PFSK-1 (cell line): ENCODE data around the gene TP53AIP1.

ENCODE experiments used
- FOXP2 ChIP-seq: optimal IDR thresholded peaks from 2 replicates; pipeline ENCODE3; 2011; ENCODE audit warnings: borderline replicate concordance, control low read depth, inconsistent platforms; ENCODE audit not compliant: insufficient read depth; ENCODE audit errors: extremely low read length, extremely low read depth
- POLR2AphosphoS5 ChIP-seq: IDR thresholded peaks from 2 replicates; pipeline ENCODE4 v1.6.1; 2012; ENCODE audit warnings: low read depth, mild to moderate bottlenecking, control low read depth, low read length, moderate library complexity
- TAF1 ChIP-seq: IDR thresholded peaks from 2 replicates; pipeline ENCODE4 v1.6.1; 2012; ENCODE audit warnings: low read length, control low read depth, borderline replicate concordance; ENCODE audit not compliant: insufficient read depth
- TF ChIP-seq, protein P1 (sequence below), 2 experiments: IDR thresholded peaks; 2 replicates each; pipeline versions ENCODE4 v1.6.1 to v1.8.0; 2011 to 2012; ENCODE audit warnings: low read depth in 2 of 2, low read length in 2 of 2, control low read depth in 1 of 2, inconsistent platforms in 1 of 2, mild to moderate bottlenecking in 1 of 2, moderate library complexity in 1 of 2; ENCODE audit not compliant: insufficient read depth in 1 of 2

DNA sequence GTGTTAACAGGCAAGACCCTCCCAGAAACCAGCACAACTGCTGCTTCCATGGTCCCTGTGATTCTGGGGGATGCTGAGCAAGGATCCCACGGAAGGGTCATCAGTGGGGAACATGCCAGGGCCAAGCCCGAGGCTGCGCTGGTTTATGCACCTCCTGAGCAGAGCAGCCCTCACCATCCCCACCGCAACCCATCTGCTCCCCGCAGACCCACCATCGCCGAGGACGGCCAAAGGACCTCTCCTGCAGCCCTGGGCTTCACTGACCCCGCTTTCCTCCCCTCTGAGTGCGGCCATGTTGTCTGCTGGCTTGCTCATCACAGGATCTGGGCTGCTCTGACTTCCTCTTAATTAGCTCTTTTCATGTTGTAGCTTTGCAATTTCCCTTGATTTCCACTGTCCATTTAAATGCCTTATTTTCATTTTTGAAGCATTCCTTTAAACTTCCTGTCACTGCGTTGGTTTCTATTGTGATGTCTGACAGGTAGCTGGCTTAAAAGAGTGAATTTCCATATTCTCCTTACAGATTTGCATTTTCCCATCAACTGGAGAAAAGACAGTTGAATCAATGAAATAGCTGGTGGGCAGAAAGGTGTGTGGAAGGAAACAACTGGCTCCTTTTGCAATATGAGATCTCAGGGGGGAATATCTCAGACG lies 14.9 kb downstream of the TP53AIP1 start:
- TF ChIP-seq TAF1 (no peak), POLR2AphosphoS5 (no peak), FOXP2 (no peak)
- TF ChIP-seq, protein P1, sequence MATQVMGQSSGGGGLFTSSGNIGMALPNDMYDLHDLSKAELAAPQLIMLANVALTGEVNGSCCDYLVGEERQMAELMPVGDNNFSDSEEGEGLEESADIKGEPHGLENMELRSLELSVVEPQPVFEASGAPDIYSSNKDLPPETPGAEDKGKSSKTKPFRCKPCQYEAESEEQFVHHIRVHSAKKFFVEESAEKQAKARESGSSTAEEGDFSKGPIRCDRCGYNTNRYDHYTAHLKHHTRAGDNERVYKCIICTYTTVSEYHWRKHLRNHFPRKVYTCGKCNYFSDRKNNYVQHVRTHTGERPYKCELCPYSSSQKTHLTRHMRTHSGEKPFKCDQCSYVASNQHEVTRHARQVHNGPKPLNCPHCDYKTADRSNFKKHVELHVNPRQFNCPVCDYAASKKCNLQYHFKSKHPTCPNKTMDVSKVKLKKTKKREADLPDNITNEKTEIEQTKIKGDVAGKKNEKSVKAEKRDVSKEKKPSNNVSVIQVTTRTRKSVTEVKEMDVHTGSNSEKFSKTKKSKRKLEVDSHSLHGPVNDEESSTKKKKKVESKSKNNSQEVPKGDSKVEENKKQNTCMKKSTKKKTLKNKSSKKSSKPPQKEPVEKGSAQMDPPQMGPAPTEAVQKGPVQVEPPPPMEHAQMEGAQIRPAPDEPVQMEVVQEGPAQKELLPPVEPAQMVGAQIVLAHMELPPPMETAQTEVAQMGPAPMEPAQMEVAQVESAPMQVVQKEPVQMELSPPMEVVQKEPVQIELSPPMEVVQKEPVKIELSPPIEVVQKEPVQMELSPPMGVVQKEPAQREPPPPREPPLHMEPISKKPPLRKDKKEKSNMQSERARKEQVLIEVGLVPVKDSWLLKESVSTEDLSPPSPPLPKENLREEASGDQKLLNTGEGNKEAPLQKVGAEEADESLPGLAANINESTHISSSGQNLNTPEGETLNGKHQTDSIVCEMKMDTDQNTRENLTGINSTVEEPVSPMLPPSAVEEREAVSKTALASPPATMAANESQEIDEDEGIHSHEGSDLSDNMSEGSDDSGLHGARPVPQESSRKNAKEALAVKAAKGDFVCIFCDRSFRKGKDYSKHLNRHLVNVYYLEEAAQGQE (IDR thresholded peaks at IDR 0.05; ENCODE audit: insufficient read depth in 1 of 2, low read depth in 2 of 2, low read length in 2 of 2) = no peak
